Stimulated activated CD4-positive, alpha-beta T cell treated with anti-CD3 and anti-CD28 coated beads, Interleukin-1b, Interleukin-23, amount 100 ng/mL, for 48 hours (primary cell): ENCODE measurements around the gene EDEM2.
"Not testable (repeated sequence)": the region's sequence is repeated elsewhere in the genome, so short reads cannot be mapped to it uniquely, and the experiment has no call there.

Experiments
- DNase-seq: peaks from one replicate; pipeline ENCODE4 v3.0.0-alpha.2; 2020

EDEM2 gene

DNA sequence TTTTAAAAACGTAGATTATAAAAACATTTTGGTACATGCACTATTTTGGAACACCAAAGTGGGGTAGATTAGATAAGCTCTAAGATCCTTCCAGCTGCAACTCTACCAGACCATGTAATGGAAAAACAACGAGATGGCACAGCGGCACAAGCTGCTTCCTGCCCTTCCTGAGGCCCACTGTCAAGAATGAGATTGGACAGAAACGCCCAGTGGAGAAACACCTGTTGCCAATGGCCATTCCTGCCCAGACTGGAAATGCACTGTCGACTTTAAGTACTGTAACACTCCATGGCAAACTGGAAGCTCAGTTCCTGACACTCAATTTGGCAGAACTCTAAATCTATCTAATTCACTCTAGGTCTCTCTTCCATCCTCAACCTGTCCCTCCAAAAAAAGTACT is 21.4 kb downstream of the EDEM2 start:
- DNase-seq = no peak

DNA sequence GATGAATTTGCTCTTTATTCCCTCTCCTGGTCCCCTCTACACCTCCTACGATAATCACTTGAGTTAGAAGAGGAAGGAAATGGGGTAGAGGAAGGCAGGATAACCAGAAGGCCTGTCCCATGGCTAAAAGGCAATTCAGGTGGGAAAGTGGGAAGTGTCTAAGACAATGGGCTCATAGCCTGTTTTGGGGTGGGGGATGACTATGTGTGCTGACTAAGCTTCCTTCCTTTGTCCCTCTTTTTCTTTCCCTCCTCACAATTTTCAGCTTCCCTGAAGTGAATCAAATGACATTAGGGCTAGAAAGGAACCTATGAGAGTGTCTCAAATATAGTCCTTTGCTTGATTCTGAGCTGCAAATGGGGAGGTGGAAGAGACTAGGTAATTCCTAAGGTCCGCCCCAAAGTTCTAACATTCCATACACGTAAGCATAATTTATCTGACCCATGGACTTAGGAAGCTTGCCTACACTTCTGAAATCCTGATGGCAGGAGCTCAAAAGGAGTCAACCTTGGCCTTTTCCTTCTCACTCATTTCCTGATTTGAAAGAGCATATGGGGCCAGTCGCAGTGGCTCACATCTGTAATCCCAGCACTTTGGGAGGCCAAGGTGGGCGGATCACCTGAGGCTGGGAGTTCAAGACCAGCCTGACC is 24.3 kb downstream of the EDEM2 start:
- no peak for DNase-seq

DNA sequence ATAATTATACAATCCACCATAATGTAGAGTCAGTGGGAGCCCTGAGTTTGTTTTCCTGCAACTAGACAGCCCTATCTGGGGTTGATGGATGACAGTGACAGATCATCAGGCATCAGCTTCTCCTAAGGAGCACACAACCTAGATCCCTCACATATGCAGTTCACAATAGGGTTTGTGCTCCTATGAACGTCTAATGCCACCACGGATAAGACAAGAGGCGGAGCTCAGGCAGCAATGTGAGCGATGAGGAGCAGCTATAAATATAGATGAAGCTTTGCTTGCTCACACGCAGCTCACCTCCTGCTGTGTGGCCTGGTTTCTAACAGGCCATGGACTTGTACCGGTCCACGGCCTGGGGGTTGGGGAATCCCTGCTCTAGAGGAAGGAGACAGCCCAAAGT is 25.9 kb downstream of the EDEM2 start:
- no peak for DNase-seq

DNA sequence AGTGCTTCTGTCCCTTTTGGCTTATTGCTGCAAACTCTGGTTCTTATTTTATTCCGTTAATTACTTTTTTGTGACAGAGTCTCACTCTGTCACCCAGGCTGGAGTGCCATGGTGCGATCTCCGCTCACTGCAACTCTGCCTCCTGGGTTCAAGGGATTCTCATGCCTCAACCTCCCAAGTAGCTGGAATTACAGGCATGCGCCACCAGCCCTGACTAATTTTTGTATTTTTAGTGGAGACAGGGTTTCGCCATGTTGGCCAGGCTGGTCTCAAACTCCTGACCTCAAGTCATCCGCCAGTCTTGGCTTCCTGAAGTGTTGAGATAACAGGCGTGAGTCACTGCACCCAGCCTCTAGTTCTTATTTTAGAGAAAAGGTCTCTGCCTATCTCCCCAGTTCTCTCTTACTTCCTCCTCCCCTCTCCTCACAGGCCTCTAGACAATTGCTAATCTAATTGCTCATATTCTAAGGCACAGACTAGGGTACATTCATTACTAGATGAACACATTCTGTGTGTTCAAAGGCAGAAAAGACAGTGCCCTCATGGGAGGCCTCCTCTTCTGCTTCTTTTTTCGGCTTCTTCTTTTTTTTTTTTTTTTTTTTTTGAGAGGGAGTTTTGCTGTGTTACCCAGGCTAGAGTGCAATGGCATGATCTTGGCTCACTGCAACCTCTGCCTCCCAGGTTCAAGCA is 27.0 kb downstream of the EDEM2 start:
- DNase-seq = peak; percentile 16

DNA sequence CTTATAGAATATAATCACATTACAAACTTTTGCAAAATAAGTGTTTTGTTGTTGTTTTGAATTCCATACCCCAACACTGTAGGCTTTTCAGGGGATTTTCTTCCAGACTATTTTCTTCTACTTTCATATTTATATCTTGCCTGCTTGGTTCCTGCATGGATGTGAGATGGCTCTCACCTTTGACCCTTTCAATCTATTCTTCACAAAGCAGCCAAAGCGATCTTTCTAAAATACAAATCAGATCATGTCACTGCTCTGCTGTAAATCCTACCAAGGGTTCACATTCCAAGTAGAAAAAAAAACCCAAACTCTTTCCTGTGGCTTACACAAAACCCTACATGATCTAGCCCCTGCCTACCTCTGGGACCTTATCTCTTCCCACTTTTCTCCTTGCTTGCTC is 29.5 kb downstream of the EDEM2 start:
- DNase-seq = no peak

DNA sequence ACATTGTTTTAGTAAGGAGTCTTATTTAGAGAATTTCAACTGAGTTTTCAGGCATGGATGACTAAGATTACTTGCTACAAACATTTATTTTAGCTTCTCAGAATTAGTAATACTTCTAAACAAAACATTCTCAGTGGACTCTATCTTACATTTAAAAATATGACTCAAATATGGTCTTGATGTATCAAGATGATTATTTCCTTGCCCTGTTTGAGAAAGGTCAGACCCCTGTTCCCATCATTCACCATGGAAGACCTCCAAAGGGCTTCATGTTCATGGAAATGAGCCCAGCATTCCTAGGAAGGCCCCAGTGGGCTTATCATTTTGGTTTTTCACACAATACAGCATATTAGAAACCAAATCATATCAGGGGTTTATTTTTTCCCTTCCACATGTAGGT is 29.9 kb downstream of the EDEM2 start:
- no peak for DNase-seq

DNA sequence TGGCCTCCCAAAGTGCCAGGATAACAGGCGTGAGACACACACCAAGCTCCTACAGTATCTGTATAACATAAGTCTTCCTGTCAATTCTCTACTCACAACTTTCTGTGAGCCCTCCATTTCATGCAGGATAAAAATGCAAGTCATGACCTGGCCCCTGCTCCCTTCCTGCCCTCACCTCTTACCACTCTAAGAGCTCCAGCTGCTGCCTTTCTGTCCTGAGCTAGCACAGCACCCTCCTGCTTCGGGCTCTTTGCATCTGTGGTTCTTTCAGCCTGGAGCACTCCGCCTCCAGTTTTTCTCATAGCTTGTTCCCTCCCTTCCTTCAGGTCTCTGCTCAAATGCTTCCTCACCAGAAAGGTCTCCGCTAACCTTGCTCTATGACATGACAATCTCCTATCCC is 30.9 kb downstream of the EDEM2 start:
- DNase-seq = no peak

DNA sequence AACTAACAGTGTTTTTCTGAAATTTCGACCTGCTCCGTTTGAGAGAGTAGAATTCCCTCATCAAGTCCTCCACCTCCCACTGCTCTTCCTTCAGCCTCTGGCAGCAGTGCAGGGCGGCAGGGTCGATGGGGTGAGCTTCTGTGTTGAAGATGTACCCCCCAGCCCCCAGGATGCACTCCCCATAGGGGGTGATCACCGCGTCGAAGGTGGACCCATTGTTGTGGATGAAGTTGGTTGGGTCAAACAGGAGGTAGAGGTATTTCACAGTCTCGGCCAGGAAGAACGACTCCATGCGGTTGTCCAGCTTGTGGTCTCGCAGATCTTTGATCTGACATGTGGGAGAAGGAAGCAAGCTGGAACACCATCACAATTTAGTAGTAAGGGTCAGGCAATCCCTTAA is 31.5 kb downstream of the EDEM2 start:
- DNase-seq = no peak

DNA sequence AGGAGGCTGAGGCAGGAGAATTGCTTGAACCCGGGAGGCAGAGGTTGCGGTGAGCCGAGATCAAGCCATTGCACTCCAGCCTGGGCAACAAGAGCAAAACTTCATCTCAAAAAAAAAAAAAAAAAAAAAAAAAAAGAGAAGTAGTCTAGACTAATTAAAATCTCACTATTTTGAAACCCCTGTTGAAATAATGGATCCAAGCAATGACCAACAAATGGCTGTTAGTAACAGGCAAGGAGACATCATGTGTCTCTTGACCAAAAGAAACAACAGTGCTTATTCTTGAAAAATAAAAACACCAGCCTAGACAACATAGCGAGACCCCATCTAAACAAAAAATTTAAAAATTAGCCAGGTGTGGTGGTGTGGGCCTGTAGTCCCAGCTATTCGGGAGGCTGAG is 34.9 kb downstream of the EDEM2 start:
- not testable (repeated sequence) for DNase-seq

DNA sequence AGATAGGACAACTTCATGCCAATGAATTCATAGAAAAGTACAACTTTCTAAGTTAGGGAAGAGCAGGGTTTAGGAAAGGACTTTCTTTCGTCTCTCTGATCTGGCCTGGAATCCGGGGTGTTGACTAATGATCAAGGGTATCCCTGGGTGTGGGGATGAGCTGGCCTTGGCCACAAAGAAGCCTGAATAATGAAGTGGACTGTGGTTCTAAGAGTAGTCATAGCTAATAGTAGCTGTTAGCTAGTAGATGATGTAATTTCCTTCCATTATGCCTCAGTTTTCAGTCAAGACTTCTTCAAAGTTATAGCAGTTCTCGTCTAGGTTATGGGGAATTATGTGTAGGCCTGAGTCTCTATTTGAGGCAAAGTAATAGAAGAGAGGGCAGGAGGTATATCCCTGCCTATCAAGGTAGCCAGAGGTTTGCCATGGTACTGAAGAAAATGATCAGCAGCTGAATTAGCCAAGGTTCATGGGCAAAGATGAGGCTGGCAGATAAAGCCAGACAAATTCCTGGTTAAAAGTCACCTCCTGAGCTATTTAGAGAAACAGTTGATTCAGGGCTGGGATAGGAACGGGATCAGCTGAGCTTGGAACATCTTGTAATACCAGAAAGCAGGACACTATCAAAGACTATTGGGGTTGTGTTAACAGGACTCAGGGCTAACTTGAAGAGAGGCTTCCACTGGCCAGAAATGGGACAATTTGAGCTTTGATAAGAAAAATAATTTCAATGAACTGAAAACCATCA is 35.8 kb downstream of the EDEM2 start:
- DNase-seq = no peak

DNA sequence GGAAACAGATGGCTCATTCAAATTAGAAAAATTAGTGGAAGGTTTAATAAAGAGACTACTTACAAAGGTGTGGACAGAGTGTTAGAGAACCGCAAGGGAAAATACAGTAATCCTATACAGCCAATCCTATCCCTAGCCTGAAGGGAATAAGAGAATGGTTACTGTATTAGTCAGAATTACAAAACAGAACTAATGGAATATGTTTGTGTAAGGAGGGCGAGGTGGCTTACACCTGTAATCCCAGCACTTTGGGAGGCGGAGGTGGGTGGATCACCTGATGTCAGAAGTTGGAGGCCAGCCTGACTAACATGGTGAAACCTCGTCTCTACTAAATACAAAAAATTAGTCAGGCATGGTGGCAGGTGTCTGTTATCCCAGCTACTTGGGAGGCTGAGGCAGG is 38.2 kb downstream of the EDEM2 start:
- DNase-seq = no peak

DNA sequence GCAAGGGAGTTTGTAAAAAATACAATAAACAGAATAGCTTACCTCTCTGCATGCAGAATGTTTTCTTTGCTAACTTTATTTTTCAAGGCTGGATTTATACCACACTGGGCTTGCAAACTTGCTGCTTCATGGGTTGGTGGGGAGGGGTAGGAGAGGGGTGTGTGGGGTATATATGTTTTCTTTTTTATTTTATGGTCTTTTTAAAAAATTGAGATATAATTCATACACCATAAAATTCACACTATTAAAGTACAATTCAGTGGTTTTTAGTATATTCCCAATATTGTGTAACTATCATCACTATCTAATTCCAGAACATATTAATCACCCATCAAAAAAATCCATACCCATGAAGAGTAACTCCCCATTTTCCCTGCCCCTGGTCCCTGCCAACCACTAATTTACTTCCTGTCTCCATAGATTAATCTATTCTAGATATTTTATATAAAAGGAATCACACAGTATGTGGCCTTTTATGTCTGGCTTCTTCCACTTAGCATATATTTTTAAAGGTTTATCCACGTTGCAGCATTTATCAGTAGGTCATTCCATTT is 40.2 kb downstream of the EDEM2 start:
- no peak for DNase-seq

DNA sequence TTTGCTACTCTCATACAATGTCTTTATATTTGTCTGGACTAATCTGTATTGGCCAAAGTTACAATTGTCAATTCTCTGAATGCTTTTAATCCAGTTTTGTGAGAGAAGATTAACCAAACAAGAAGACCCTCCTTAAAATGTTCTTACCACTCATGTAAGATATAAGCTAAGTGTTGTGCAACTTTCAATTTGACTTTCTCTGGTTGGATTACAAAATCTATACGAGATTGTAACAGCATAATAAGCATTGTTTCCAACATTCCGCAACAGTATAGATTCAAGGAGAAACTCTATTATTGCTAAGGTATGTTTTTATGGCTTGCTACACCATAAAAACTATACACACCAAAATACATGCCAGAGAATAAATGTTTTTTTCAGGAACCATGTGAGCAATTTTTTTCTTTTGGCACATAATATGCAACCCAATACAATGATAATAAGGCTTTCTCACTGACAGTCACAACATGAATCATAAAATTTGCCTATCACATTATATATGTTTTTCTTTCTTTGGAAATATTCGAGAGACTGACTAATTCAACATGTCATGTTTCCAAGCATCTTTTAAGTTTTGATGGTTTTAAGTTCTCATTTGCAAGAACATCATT is 42.3 kb downstream of the EDEM2 start:
- no peak for DNase-seq

DNA sequence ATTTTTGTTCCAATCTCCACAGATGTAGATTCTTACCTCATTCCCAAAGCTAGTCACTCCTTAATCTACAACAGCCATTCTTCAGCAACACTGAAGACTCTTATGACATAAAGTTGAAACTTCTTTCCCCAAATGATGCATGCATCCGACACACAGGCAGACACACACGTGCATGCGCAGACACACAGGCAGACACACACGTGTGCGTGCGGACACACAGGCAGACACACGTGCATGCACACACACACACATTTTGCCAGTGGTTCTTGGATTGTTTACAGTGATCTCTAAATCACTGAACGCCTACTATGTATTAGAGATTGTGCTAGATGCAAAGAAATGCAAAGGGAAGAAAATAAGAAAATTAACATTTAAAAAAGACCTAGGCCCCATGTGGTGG is 45.5 kb downstream of the EDEM2 start:
- no peak for DNase-seq

DNA sequence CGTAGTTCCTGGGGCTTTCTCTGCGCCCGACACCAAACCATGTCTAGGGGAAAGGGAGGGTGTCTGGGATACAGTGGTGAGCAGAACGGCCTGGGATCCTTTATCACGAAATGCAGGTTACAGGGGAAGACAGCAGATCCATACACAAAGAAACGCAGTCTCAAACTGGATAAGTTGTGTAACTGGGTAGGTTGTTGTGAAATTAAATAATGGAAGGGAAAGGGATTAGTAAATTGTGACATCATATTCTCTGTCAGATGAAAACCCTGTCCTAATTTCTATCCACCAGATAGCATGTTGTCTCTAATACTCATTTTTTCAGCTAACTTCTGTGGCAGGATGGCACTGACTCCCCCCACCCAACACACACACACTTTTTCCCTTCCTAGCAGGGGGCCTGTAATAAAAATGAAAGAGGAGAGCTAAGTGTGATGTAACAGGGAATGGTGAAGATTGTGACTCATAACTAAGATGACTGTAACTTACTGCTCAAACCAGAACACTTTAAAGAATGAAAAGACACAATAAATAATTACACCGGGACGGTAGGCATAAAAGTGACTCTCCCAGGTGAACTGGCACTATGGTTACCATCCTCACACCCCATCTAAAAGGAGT is 53.8 kb downstream of the EDEM2 start:
- peak; percentile 46 for DNase-seq

DNA sequence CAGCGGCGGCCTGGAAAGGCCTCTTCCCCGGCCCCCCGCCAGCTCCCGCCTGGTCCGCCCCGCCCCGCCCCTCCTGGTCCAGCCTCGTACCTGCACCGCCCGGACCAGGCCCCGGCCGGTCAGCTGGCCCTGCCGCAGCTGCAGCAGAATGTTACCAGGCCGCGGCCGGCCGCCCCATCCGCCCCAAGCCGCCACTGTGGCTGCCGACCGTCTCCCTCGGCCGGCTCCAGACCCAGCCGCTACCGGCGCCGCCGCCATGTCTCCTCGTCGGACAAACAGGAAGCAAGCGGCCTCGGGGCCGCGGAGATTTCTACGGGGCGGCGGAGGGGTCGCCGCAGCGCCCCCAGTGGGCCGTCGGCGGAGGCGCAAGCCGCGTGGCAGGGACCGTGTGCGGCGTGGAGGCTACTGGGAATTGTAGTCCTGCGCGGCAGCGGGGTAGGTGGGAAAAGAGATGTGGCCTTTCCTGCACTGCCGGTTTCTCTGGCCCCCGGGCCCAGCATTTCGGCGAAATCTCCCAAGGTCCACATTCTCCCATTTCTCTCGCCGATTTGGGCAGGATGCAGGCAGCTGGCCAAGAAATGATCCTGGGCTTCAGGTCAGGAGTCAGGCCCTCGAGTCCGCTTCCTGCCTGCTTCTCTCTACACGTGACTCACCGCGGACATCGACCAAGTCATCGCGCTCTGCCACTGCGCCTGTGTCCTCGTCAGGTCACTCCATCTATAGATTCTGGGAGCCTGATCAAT is 54.4 kb downstream of the EDEM2 start, which contains the start of gene TRPC4AP:
TRPC4AP (minus strand) TSS at position 284 of the 743 bp plus-strand sequence; CDS start at position 258, 26 bp downstream.
- DNase-seq = peak; percentile 88

DNA sequence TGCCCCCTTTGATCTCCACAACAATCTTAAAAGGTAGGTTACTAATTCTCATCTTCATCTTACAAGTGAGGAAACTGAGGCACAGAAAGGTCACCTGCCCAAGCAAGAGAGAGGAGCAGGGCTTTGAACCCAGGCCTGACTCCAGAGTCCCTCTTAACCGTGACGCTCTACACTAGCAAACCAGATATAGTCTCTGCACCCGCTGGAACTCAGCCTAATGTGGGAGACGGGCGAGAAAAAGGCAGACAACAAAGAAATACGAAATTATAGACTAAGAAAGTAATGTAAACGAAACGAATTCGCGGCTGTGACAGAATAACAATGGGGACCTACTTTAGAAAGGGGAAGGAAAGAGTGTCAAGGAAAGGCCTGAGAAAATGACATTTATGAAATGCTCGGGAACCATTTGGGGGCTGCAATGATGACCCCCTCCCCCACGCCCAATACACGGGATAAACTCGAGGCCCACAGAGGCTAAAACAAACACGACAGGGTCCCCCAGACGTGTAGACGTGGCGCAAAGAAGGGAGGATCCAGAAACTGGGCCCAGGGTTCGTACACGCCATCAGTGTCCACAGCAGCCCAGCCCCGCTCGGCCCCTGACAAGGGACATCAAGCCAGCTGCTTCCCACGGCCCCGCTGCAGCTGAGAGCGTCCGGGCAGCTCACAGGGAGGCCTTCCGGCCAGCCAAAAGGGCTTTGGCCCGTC is 55.2 kb downstream of the EDEM2 start:
- DNase-seq = no peak

DNA sequence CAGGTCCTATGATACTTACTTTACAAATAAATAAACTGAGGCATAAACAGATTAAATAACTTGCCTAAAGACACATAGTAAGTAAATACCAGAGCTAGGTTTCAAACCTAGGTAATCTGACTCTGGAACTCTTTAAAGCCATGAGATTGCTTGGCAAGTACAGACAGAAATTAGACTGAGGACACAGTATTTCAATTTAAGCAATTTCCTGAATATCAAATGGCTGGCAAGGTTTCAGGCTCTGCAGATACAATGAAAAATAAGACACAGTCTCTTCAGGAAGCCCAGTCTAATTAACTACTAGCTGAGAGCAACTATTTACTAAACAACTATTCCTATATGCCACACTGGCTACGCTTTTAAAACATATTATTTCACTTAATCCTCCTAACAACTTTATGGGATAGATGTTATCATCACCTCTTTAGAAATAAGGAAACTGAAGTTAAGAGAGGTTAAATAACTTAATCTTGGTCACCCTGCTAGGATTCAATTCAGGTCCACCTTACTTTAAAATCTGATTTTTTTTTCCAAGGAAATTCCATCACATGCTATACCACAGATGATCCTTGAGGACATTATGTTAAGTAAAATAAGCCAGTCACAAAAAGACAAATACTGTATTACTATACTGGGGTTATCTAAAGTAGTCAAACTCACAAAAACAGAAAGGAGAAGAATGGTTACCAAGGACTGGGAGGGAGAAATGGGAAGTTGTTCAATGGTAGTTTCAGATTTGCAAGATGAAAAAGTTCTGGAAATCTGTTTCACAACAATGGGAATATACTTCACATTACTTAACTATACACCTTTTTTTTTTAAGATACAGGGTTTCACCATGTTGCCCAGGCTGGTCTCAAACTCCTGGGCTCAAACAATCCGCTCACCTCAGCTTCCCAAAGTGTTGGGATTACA is 58.6 kb downstream of the EDEM2 start:
- DNase-seq = no peak

DNA sequence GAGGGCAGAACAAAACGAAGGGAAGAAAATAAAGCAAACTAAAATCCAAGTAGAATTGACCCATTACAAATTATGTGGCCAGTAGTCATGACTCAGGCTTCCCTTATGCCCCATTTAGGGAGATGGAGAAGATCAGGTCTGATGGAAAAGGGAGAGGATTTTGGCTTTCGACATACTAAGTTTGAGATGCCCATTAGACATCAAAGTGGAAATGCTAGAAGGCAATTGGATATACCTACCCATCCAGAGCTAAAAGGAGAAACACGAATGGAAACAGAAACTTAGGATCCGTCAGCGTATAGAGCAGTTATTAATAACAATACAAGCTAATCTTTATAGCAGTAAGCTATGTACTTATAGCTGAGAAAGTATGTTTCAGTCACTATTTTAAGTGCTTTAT is 59.3 kb downstream of the EDEM2 start:
- no peak for DNase-seq

DNA sequence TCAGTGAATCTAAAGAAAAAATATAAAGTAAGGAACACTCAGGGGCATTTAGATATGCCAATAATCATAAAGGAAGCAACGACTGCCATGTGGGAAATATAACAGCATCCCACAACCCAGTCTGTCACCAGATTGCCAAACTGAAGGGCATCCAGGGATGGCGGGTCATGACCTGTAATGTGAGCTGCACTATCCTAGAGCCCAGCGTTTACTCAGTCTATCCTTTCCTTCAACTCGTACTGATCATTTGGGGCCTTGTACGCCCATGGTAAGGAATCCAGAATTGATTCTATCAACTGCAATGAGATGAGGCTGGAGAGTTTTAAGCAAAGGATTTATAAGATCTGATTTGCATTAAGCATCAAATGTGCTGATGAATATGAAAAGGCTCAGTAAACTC is 59.8 kb downstream of the EDEM2 start:
- DNase-seq = no peak
